DOHH2 (cell line): ENCODE data around the gene HDAC4.

ENCODE experiments used
- EZH2phosphoT487 ChIP-seq: fragments of 200-600 bp; sonication (generic); IDR thresholded peaks from 2 replicates; pipeline ENCODE4 v1.6.1; 2017; ENCODE audit warnings: borderline replicate concordance, mild to moderate bottlenecking, antibody characterized with exemption, low read length, moderate library complexity, mixed read lengths
- TF ChIP-seq, protein P1 (sequence below): fragments of 200-600 bp; sonication (generic); IDR thresholded peaks from one replicate; pipeline ENCODE4 v1.5.1; 2014; ENCODE audit warnings: antibody characterized with exemption, mild to moderate bottlenecking, low read depth, low read length; ENCODE audit not compliant: poor library complexity, severe bottlenecking

DNA sequence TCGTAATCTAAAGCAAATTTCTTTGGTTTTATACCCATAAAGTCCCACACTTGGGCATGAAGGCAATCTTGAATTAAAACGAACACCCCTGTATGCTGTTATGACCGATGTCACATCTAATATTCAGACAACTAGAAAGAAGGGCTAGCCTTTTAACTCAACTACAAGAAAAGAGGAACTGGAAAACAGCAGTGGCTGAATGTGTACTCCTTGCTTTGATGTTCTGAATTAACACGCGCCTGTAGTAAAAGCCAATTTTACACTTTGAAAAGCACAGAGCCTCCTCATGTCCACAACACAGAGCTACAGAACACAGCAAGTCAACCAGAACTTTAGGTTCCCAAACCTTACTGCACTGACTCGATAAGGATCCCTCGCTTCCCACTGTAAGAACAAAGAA, 147.6 kb downstream of the HDAC4 start:
- TF ChIP-seq, protein P1, sequence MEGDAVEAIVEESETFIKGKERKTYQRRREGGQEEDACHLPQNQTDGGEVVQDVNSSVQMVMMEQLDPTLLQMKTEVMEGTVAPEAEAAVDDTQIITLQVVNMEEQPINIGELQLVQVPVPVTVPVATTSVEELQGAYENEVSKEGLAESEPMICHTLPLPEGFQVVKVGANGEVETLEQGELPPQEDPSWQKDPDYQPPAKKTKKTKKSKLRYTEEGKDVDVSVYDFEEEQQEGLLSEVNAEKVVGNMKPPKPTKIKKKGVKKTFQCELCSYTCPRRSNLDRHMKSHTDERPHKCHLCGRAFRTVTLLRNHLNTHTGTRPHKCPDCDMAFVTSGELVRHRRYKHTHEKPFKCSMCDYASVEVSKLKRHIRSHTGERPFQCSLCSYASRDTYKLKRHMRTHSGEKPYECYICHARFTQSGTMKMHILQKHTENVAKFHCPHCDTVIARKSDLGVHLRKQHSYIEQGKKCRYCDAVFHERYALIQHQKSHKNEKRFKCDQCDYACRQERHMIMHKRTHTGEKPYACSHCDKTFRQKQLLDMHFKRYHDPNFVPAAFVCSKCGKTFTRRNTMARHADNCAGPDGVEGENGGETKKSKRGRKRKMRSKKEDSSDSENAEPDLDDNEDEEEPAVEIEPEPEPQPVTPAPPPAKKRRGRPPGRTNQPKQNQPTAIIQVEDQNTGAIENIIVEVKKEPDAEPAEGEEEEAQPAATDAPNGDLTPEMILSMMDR = no peak
- TF ChIP-seq EZH2phosphoT487 = no peak
